Aorta (tissue), 5 donors: ENCODE results near the gene C16orf74. TPM values are rescaled to one million over a fixed set of nuclear protein-coding genes. Genes with fewer than 3 reads are reported as not detected.

Experiments
- ATAC-seq: fragments of 200-7000 bp; cut with Tn5 transposase; one replicate; pipeline ENCODE4 v1.9.1; 2022; ENCODE audit warnings: moderate library complexity; ENCODE audit not compliant: low FRiP score
- DNase-seq, 2 donors: peaks; one replicate each; pipeline ENCODE4 v3.0.0-alpha.2; 2020
- H3K27ac ChIP-seq, 2 donors: one replicate each; pipeline ENCODE4 v1.5.1; 2013; ENCODE audit warnings: low read length in 2 of 2, mild to moderate bottlenecking in 2 of 2, moderate library complexity in 2 of 2, control low read depth in 1 of 2, inconsistent platforms in 1 of 2, low read depth in 1 of 2
- H3K27me3 ChIP-seq, 2 donors: one replicate each; pipeline ENCODE4 v1.6.1; 2013; ENCODE audit warnings: control low read depth in 1 of 2, low read length in 1 of 2, mild to moderate bottlenecking in 1 of 2, moderate library complexity in 1 of 2; ENCODE audit not compliant: insufficient read depth in 2 of 2, control insufficient read depth in 1 of 2
- H3K36me3 ChIP-seq, 2 donors: one replicate each; pipeline ENCODE4 v1.6.1; 2013; ENCODE audit warnings: control low read depth in 1 of 2, low read length in 1 of 2, mild to moderate bottlenecking in 1 of 2; ENCODE audit not compliant: insufficient read depth in 2 of 2, control insufficient read depth in 1 of 2
- H3K4me1 ChIP-seq, 2 donors: one replicate each; pipeline ENCODE4 v1.6.1; 2013; ENCODE audit warnings: low read length in 2 of 2, control low read depth in 1 of 2, mild to moderate bottlenecking in 1 of 2, moderate library complexity in 1 of 2; ENCODE audit not compliant: insufficient read depth in 2 of 2, control insufficient read depth in 1 of 2
- H3K4me3 ChIP-seq, 2 donors: one replicate each; pipeline ENCODE4 v1.5.1; 2013; ENCODE audit warnings: low read length in 2 of 2, control low read depth in 1 of 2, mild to moderate bottlenecking in 1 of 2
- H3K9me3 ChIP-seq: one replicate; pipeline ENCODE4 v1.6.1; 2013; ENCODE audit warnings: mild to moderate bottlenecking, low read length; ENCODE audit not compliant: control insufficient read depth
- WGBS, 2 donors: extraction: QIAGEN DNeasy Blood & Tissue Kit; methylation state at CpG; one replicate each; pipeline ENCODE4 v1.1.7; 2013; 5-methylcytosine and 5-hydroxymethylcytosine counted together
- intact Hi-C, 2 donors: fragments of 100-400 bp; cut with DNase I; formaldehyde crosslinking; loops; one replicate each; pipeline versions ENCODE4 v1.14.2 to v1.15.0; 2022
- polyA plus RNA-seq, 2 donors: library from polyadenylated mRNA; stranded (reverse); fragments of 200-250 nt; gene quantifications; one replicate each; pipeline ENCODE4 v1.2.3, GENCODE V29; 2013
- total RNA-seq, 2 donors: library from RNA; stranded (reverse); fragmentation: NEBNext Ultra II Directional; extraction: Animal tissue kit (Norgen Biotek cat#: 25700); gene quantifications; one replicate each; pipeline ENCODE4 v1.2.1, GENCODE V29; 2021
- donor health status: healthy with polysubstance abuse.
- donor health status: Bipolar disorder and iron deficiency.
- donor health status: DM: no; HTN: no; CAD: no.
- donor health status: DM: no; HTN: no; CAD: no.
- donor health status: DM: yes; HTN: yes; CAD: no.

C16orf74 gene
- total and polyA plus RNA-seq, 4 donors: 0.87 TPM; not detected in 3

GRCh38 chr16:85698935-85699558 is 51.8 kb downstream of the C16orf74 start:
- WGBS, 2 donors: 66 to 69% methylated on average over 12 of the region's 12 CpGs
- Histone ChIP-seq H3K9me3 (peaks cover 2% of the 10 kb centered on the region), H3K27ac (no peak overlapping the region), H3K27me3 (no peaks in the 10 kb centered on the region), H3K4me3 (no peak overlapping the region), H3K36me3 (no peaks in the 10 kb centered on the region), H3K4me1 (no peaks in the 10 kb centered on the region)
- intact Hi-C loops: no loop called here
- DNase-seq (no peak), ATAC-seq (no peak)

GRCh38 chr16:85698459-85698891 is 52.4 kb downstream of the C16orf74 start:
- ATAC-seq: no peak
- Histone ChIP-seq H3K4me1 (no peaks in the 10 kb centered on the region), H3K9me3 (peaks cover 2% of the 10 kb centered on the region), H3K27me3 (no peaks in the 10 kb centered on the region), H3K27ac (no peak overlapping the region), H3K4me3 (no peak overlapping the region), H3K36me3 (no peaks in the 10 kb centered on the region)
- 85 to 86% methylated on average over 7 of the region's 7 CpGs for WGBS, 2 donors
- intact Hi-C loops: no loop called here
- no peak for DNase-seq

GRCh38 chr16:85697431-85697830 is 53.5 kb downstream of the C16orf74 start:
- WGBS, 2 donors: 56 to 63% methylated on average over 14 of the region's 14 CpGs
- no peak for ATAC-seq
- no peaks in the 10 kb centered on the region for H3K4me1 ChIP-seq
- no peaks in the 10 kb centered on the region for H3K27me3 ChIP-seq
- H3K9me3 ChIP-seq: peaks cover 2% of the 10 kb centered on the region
- no peak overlapping the region for H3K27ac ChIP-seq
- H3K4me3 ChIP-seq: no peak overlapping the region
- H3K36me3 ChIP-seq: no peaks in the 10 kb centered on the region
- intact Hi-C loops: no loop called here
- DNase-seq: no peak

GRCh38 chr16:85696781-85697180 is 54.1 kb downstream of the C16orf74 start:
- WGBS, 2 donors: 77 to 78% methylated on average over 16 of the region's 16 CpGs
- Histone ChIP-seq H3K4me1 (no peaks in the 10 kb centered on the region), H3K9me3 (peaks cover 2% of the 10 kb centered on the region), H3K4me3 (no peak overlapping the region), H3K27me3 (no peaks in the 10 kb centered on the region), H3K27ac (no peak overlapping the region), H3K36me3 (no peaks in the 10 kb centered on the region)
- ATAC-seq: no peak
- no peak for DNase-seq
- intact Hi-C loops: no loop called here

- Histone ChIP-seq H3K9me3 (no peaks in the 10 kb centered on the region), H3K27ac (no peak overlapping the region), H3K27me3 (no peaks in the 10 kb centered on the region), H3K4me3 (no peak overlapping the region), H3K4me1 (no peaks in the 10 kb centered on the region), H3K36me3 (no peaks in the 10 kb centered on the region)
- ATAC-seq (no peak), DNase-seq (no peak)
- intact Hi-C loops: no loop called here
- 74 to 78% methylated on average over 24 of the region's 24 CpGs for WGBS, 2 donors
Measured at GRCh38 chr16:85695196-85696128, 55.4 kb downstream of the C16orf74 start.

GRCh38 chr16:85690469-85691064 is 60.3 kb downstream of the C16orf74 start:
- DNase-seq (no peak), ATAC-seq (no peak)
- no peak overlapping the region for H3K4me3 ChIP-seq
- WGBS, 2 donors: 28% methylated on average over 7 of the region's 7 CpGs
- no peaks in the 10 kb centered on the region for H3K27me3 ChIP-seq
- no peak overlapping the region for H3K27ac ChIP-seq
- H3K36me3 ChIP-seq: no peaks in the 10 kb centered on the region
- intact Hi-C loops: no loop called here
- H3K9me3 ChIP-seq: no peaks in the 10 kb centered on the region
- H3K4me1 ChIP-seq: no peaks in the 10 kb centered on the region

GRCh38 chr16:85689950-85690320 is 61.0 kb downstream of the C16orf74 start:
- Histone ChIP-seq H3K4me1 (no peaks in the 10 kb centered on the region), H3K27ac (no peak overlapping the region), H3K36me3 (no peaks in the 10 kb centered on the region), H3K4me3 (no peak overlapping the region), H3K27me3 (no peaks in the 10 kb centered on the region), H3K9me3 (no peaks in the 10 kb centered on the region)
- intact Hi-C loops: no loop called here
- no peak for DNase-seq
- 57 to 62% methylated on average over 9 of the region's 9 CpGs for WGBS, 2 donors
- ATAC-seq: no peak

GRCh38 chr16:85689285-85689949 is 61.5 kb downstream of the C16orf74 start:
- Histone ChIP-seq H3K4me3 (no peak overlapping the region), H3K4me1 (no peaks in the 10 kb centered on the region), H3K9me3 (no peaks in the 10 kb centered on the region), H3K36me3 (no peaks in the 10 kb centered on the region), H3K27me3 (no peaks in the 10 kb centered on the region), H3K27ac (no peak overlapping the region)
- ATAC-seq (no peak), DNase-seq (no peak)
- intact Hi-C loops: no loop called here
- WGBS, 2 donors: 36 to 39% methylated on average over 27 of the region's 27 CpGs
